RPMI8226 (cell line): Measurements from ENCODE around the gene GP1BB.

Source experiments
- DNase-seq: peaks from one replicate; pipeline ENCODE4 v3.0.0-alpha.2; 2015

The GP1BB gene

DNA sequence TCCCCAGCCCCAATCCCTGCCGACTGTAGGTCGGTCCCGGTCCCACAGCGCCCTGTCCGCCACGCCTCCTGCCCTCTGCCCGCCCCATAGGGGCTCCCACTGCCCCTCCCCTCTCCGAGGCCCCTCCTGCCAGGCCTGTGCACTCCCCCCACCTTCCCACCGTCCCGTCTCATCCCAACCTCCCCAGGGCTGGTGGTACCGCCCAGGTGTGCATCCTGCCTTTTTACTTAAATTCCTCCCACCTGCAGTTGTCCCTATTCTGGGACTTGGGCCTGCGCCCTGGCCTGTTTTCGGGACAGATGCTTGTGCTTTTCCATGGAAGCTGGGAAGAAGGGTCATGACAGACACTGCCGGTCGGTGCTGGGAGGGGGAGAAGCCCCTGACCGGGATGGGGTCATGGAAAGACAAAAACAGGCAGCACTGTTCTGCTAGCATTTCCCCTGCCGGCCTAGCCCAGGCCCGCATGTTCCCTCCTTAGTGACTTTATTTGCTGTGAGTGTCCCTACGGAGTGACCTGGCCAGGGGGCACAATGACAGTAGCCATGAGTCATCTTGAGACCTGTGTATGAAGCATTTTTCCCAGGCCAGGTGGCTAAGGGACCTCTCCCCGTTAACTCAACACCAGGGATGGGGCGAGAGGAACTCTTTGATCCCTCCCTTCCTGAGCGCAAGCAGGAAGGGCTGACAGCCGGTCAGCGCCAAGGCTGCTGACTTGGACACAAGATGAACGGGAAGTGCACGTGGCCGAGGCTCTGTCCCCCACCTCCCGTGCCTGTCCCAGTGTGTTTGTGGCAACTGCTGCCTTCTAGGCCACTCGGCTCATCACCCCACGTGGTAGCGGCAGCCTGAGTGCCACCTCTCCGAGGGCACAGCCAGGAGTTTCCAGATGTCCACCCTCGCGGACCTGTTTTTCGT is 44.3 kb downstream of the GP1BB start:
- DNase-seq: no peak

DNA sequence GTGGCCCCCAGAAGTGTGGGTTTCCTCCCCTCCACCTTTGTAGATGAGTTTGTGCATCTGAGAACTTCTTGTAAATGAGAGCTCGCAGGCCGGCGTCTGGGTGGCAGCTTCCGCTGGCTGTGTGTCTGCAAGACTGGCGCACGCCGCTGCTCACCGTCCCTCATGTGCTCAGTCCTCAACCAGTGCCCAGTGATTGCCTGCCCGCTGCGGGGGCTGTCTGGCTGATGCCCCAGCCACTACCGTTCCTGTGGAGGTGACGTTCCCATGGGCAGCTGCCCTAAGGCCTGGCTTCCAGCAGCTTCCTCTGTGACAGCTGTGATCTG is 46.0 kb downstream of the GP1BB start:
- no peak for DNase-seq

DNA sequence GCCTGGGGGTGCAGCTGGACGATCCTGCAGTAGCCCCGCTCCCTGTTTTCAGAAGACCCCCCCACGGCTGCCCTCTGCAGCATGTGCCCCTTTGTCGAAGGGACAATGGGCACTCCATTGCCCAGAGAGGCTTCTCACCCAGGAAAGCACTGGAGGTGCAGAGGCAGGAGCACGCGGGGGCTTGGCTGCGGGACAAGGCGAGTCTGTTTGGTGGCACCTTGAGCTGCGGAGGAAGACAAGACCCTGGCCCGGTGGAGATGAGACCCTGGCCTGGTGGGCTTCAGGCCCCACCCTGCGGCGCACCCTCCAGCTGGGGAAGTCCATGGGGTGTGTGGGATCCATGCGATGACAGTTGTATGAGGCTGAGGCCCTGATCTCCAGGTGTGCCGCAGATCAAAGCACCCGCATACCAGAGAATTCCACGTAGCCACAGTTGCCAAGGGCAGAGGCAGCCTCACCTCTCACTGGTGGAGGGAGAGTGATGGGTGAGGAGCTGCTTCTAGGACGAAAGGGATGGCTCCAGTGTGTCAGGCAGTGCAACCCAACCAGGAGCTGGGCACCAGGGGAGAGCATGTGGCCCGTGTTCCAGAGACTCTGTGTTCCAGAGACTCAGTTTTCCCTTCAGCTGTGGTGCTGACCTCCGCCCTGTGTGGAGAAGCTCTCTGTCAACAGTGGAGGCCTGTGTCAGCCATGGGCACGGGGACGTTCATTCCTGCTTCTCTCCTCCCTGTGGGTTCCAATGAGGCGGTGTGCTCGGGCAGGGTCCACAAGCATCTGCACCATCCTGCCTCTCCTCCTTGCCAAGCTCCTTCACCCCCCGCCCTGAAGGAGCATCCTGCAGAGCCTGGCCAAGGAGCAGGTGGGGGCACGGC is 47.2 kb downstream of the GP1BB start:
- DNase-seq: no peak

DNA sequence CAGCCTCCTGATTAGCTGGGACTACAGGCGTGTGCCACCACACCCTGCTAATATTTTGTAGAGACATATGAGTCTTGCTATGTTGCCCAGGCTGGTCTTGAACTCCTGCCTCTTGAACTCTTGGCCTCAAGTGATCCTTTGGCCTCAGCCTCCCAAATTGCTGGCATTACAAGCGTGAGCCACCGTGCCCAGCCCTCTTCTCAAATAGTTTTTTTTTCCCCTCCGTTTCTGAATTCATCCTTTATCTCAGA is 49.0 kb downstream of the GP1BB start:
- no peak for DNase-seq

DNA sequence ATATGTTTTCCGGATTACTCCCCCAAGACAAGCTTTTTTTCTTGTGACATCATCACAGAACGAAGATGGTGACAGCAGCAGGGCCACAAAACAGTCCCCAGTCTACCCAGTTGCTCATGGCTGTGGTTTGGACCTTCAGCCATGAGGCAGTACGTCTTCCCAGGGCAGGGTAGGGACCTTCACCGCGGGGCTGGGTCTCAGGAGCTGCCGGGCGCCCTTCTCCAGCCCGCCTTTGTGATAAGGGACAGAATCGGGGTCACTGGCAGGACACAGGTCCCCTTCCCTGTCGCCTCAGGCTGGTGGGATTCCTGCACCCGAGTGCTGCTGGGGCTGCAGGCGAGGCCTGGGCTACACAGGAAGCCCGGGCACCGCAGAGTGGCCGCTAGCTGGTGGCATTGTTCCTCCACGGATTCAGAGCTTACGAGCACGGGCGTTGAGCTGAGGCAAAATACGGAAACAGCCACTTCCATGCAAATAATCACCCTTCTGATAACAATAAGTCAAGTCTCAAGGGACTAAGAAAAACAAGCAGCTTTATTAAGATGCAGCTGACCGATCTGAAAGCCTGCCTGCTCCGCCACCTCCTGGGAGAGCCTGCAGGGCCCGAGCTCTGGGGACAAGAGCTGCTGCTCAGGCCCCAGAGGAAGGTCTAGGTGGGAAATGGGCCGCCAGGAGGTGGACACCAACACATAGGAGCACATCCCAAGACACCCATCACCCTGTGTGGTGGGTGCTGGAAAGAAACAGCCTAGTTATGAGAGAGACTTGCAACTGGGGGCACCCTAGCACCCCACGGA is 49.5 kb downstream of the GP1BB start:
- no peak for DNase-seq

DNA sequence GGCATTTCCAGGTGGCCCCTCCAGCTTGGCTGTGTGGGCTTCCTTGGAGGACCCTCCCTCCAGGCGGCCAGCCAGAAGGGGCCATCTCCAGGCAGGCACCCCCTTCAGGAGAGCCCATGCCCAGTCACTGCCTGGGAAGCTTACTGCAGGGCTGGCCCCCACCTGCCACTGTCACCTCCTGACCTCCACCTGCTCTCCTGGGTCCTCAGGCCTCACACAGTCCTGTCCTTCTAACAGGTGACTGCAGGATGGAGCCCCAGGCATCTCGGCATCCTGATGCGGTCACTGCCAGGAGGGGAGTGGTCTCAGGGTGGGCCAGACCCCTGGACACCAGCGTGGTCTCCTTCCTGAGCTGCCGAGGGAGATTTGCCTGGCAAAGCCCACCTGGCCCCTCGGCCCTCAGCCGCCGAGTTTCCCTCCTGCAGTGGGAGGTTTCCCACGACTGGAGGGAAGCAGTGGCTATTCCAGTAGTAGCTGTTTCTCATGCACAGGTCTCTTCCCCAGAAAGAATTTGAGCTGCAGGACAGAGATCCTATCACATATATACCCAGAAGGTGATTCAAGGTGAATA is 50.2 kb downstream of the GP1BB start:
- no peak for DNase-seq
